Pancreas (tissue), 10 donors: Measurements from ENCODE around the gene SLC25A15. TPM values are rescaled to one million over a fixed set of nuclear protein-coding genes. Genes with fewer than 3 reads are reported as not detected.

ENCODE experiments used
- ATAC-seq, 4 donors: fragments of 200-7000 bp; cut with Tn5 transposase; one replicate each; pipeline versions ENCODE4 v1.8.0 to v1.9.1; 2020; ENCODE audit warnings: mild to moderate bottlenecking in 4 of 4, moderate library complexity in 4 of 4
- DNase-seq, 6 donors: peaks; one replicate each; pipeline ENCODE4 v3.0.0-alpha.2; 2020
- FAIRE-seq: peaks from 2 replicates; lab custom pipeline; 2012; peaks lifted over from hg19 to GRCh38; lab: Jason Lieb, UNC
- H3K27ac ChIP-seq, 4 donors: fragments of 200-600 bp; sonication (generic); 1 replicate in 3 of 4; 2 replicates in 1 of 4; pipeline versions ENCODE4 v1.5.0 to v1.8.0; 2020
- H3K27me3 ChIP-seq, 4 donors: fragments of 200-600 bp; one replicate each; pipeline ENCODE4 v1.8.0; 2021
- H3K36me3 ChIP-seq, 3 donors: fragments of 200-600 bp; sonication (generic) in 1 of 3; one replicate each; pipeline versions ENCODE4 v1.5.0 to v1.8.0; 2020 to 2021
- H3K4me1 ChIP-seq, 3 donors: fragments of 200-600 bp; one replicate each; pipeline ENCODE4 v1.8.0; 2021
- H3K4me3 ChIP-seq, 4 donors: fragments of 200-600 bp; sonication (generic) in 2 of 4; one replicate each; pipeline versions ENCODE4 v1.5.0 to v1.8.0; 2020 to 2021
- H3K9me3 ChIP-seq, 4 donors: fragments of 200-600 bp; one replicate each; pipeline ENCODE4 v1.8.0; 2021
- CTCF ChIP-seq, 4 donors: fragments of 200-600 bp; sonication (generic) in 3 of 4; IDR thresholded peaks; one replicate each; pipeline versions ENCODE4 v1.5.0 to v1.8.0; 2021; ENCODE audit warnings: antibody characterized with exemption in 4 of 4
- WGBS, 2 donors: extraction: QIAGEN DNeasy Blood & Tissue Kit; methylation state at CpG; one replicate each; pipeline ENCODE4 v1.1.7; 2013; 5-methylcytosine and 5-hydroxymethylcytosine counted together
- intact Hi-C, 3 donors: fragments of 100-400 bp; cut with DNase I; formaldehyde crosslinking; loops; one replicate each; pipeline versions ENCODE4 v1.11.1 to v1.14.2; 2022
- polyA plus RNA-seq, 2 donors: library from polyadenylated mRNA; stranded (reverse); fragments of 200-250 nt; gene quantifications; one replicate each; pipeline ENCODE4 v1.2.3, GENCODE V29; 2013
- total RNA-seq, 6 donors: library from RNA; stranded (reverse); fragmentation: NEBNext Ultra II Directional in 4 of 6; extraction: Animal tissue kit (Norgen Biotek cat#: 25700) in 4 of 6; gene quantifications; one replicate each; pipeline versions ENCODE4 v1.2.1 to v1.2.4, GENCODE V29; 2021 to 2023
- donor health status: healthy with polysubstance abuse.
- donor health status: DM: no; HTN: no; CAD: no; lungs with moderate emphysema.
- donor health status: DM: no; HTN: no; CAD: no.
- donor health status: control.
- donor health status: control.
- donor health status: Bipolar disorder and iron deficiency.
- donor health status: DM: yes; HTN: yes; CAD: no.
- donor health status: DM: no; HTN: no; CAD: no.
- donor health status: DM: no; HTN: no; CAD: no.
- donor health status: DM: yes; HTN: yes; CAD: no.

Gene SLC25A15
- total and polyA plus RNA-seq, 8 donors, result 4.4 to 35.9 (median 14.4) TPM

GRCh38 chr13:40793339-40793738 lies 3.9 kb downstream of the SLC25A15 start:
- no peak for FAIRE-seq
- Histone ChIP-seq H3K4me3 (no peak overlapping the region), H3K4me1 (peaks cover 4 to 7% (median 6%) of the 10 kb centered on the region in 3 donors), H3K27ac (no peak overlapping the region), H3K27me3 (no peaks in the 10 kb centered on the region), H3K9me3 (no peaks in the 10 kb centered on the region), H3K36me3 (peaks cover 0 to 9% (median 0%) of the 10 kb centered on the region in 3 donors)
- no peak for TF ChIP-seq CTCF (IDR thresholded peaks at IDR 0.05)
- ATAC-seq, result no peak
- intact Hi-C loops, result loop anchor here in 1 of 3 donors (10.0 kb wide), 1 partner anchor 131 kb away; no protein-coding TSS in a partner anchor
- no peak for DNase-seq
- 77 to 83% methylated on average over 3 of the region's 3 CpGs for WGBS, 2 donors

GRCh38 chr13:40794414-40795368 lies 5.3 kb downstream of the SLC25A15 start:
- Histone ChIP-seq H3K27ac (no peak overlapping the region), H3K27me3 (no peaks in the 10 kb centered on the region), H3K4me1 (peaks cover 7 to 11% (median 10%) of the 10 kb centered on the region in 3 donors), H3K9me3 (no peaks in the 10 kb centered on the region), H3K36me3 (peaks cover 0 to 9% (median 0%) of the 10 kb centered on the region in 3 donors), H3K4me3 (no peak overlapping the region)
- DNase-seq (no peak), FAIRE-seq (no peak), ATAC-seq (no peak)
- TF ChIP-seq CTCF (IDR thresholded peaks at IDR 0.05), result no peak
- intact Hi-C loops, result loop anchor here in 1 of 3 donors (10.0 kb wide), 1 partner anchor 130 kb away; no protein-coding TSS in a partner anchor
- 81 to 89% methylated on average over 12 to 13 of the region's 13 CpGs for WGBS, 2 donors

- no peak for TF ChIP-seq CTCF (IDR thresholded peaks at IDR 0.05)
- ATAC-seq (no peak), FAIRE-seq (no peak), DNase-seq (no peak)
- H3K9me3 ChIP-seq, result no peaks in the 10 kb centered on the region
- no peak overlapping the region for H3K4me3 ChIP-seq
- H3K4me1 ChIP-seq, result peaks cover 14 to 25% (median 22%) of the 10 kb centered on the region in 3 donors
- no peaks in the 10 kb centered on the region for H3K27me3 ChIP-seq
- 72 to 80% methylated on average over 6 of the region's 6 CpGs for WGBS, 2 donors
- no peak overlapping the region for H3K27ac ChIP-seq
- H3K36me3 ChIP-seq, result peaks cover 0 to 9% (median 0%) of the 10 kb centered on the region in 3 donors
- intact Hi-C loops, result loop anchor here in 1 of 3 donors (10.0 kb wide), 1 partner anchor 128 kb away; no protein-coding TSS in a partner anchor
Measured at GRCh38 chr13:40796649-40797048, 7.2 kb downstream of the SLC25A15 start.

GRCh38 chr13:40798380-40798779 lies 9.0 kb downstream of the SLC25A15 start:
- FAIRE-seq (no peak), DNase-seq (peak in 4 of 6 donors; percentile 62 to 82 (median 70)), ATAC-seq (peak; percentile 64 to 78 (median 73))
- WGBS, 2 donors, result 36 to 44% methylated on average over 9 of the region's 9 CpGs
- Histone ChIP-seq H3K4me1 (peaks cover 29 to 42% (median 36%) of the 10 kb centered on the region in 3 donors), H3K36me3 (peaks cover 0 to 6% (median 0%) of the 10 kb centered on the region in 3 donors), H3K27ac (peak overlapping the region; percentile 25 to 93 (median 88)), H3K27me3 (no peaks in the 10 kb centered on the region), H3K4me3 (peak overlapping the region in 2 of 4 donors; percentile 2 to 10), H3K9me3 (no peaks in the 10 kb centered on the region)
- intact Hi-C loops, result loop anchor here in 1 of 3 donors (10.0 kb wide), 1 partner anchor 126 kb away; no protein-coding TSS in a partner anchor
- TF ChIP-seq CTCF (IDR thresholded peaks at IDR 0.05), result no peak
